ENCODE results near the gene ARHGEF10L.

The ARHGEF10L gene

GRCh38 chr1:17610085-17610484 lies 70.6 kb downstream of the ARHGEF10L start:
- no peak overlapping the region for H3K4me3 Mint-ChIP-seq
- TF ChIP-seq CTCF (IDR thresholded peaks at IDR 0.05), result no peak
- DNase-seq, result no peak

GRCh38 chr1:17610713-17611112 lies 71.2 kb downstream of the ARHGEF10L start:
- Mint-ChIP-seq H3K36me3 (ENCODE audit: low read depth) (peaks cover 5% of the 10 kb centered on the region), H3K9me3 (no peaks in the 10 kb centered on the region), H3K27ac (no peak overlapping the region), H3K27me3 (ENCODE audit: low read depth, poor library complexity) (peaks cover 3% of the 10 kb centered on the region), H3K4me1 (peaks cover 13% of the 10 kb centered on the region), H3K4me3 (no peak overlapping the region)
- no peak for TF ChIP-seq CTCF (IDR thresholded peaks at IDR 0.05)
- no peak for DNase-seq

More at GRCh38 chr1:17610085-17610484, 70.6 kb downstream of the ARHGEF10L start:
- Mint-ChIP-seq H3K36me3 (ENCODE audit: low read depth) (peaks cover 5% of the 10 kb centered on the region), H3K4me1 (peaks cover 19% of the 10 kb centered on the region), H3K27me3 (ENCODE audit: low read depth, poor library complexity) (peaks cover 3% of the 10 kb centered on the region), H3K9me3 (no peaks in the 10 kb centered on the region), H3K27ac (no peak overlapping the region)

GRCh38 chr1:17611991-17612390 lies 72.5 kb downstream of the ARHGEF10L start:
- no peaks in the 10 kb centered on the region for H3K4me1 Mint-ChIP-seq
- H3K4me3 Mint-ChIP-seq, result no peak overlapping the region
- peaks cover 3% of the 10 kb centered on the region for H3K27me3 Mint-ChIP-seq (ENCODE audit: low read depth, poor library complexity)
- DNase-seq, result no peak
- no peak overlapping the region for H3K27ac Mint-ChIP-seq
- H3K9me3 Mint-ChIP-seq, result no peaks in the 10 kb centered on the region
- H3K36me3 Mint-ChIP-seq (ENCODE audit: low read depth), result no peaks in the 10 kb centered on the region
- no peak for TF ChIP-seq CTCF (IDR thresholded peaks at IDR 0.05)

- peak overlapping the region; percentile 66 for H3K27ac Mint-ChIP-seq
- H3K9me3 Mint-ChIP-seq, result no peaks in the 10 kb centered on the region
- H3K4me1 Mint-ChIP-seq, result no peaks in the 10 kb centered on the region
- H3K36me3 Mint-ChIP-seq (ENCODE audit: low read depth), result no peaks in the 10 kb centered on the region
- H3K27me3 Mint-ChIP-seq (ENCODE audit: low read depth, poor library complexity), result peaks cover 3% of the 10 kb centered on the region
- H3K4me3 Mint-ChIP-seq, result no peak overlapping the region
- no peak for DNase-seq
- no peak for TF ChIP-seq CTCF (IDR thresholded peaks at IDR 0.05)
Measured at GRCh38 chr1:17612831-17613230, 73.3 kb downstream of the ARHGEF10L start.

- no peak overlapping the region for H3K27ac Mint-ChIP-seq
- no peak for DNase-seq
- H3K27me3 Mint-ChIP-seq (ENCODE audit: low read depth, poor library complexity), result peaks cover 3% of the 10 kb centered on the region
- no peaks in the 10 kb centered on the region for H3K36me3 Mint-ChIP-seq (ENCODE audit: low read depth)
- H3K4me1 Mint-ChIP-seq, result peaks cover 6% of the 10 kb centered on the region
- no peak overlapping the region for H3K4me3 Mint-ChIP-seq
- no peaks in the 10 kb centered on the region for H3K9me3 Mint-ChIP-seq
- no peak for TF ChIP-seq CTCF (IDR thresholded peaks at IDR 0.05)
Measured at GRCh38 chr1:17614586-17614985, 75.1 kb downstream of the ARHGEF10L start.

- DNase-seq, result no peak
- no peak overlapping the region for H3K4me3 Mint-ChIP-seq
- H3K27ac Mint-ChIP-seq, result no peak overlapping the region
- peaks cover 6% of the 10 kb centered on the region for H3K4me1 Mint-ChIP-seq
- H3K36me3 Mint-ChIP-seq (ENCODE audit: low read depth), result no peaks in the 10 kb centered on the region
- no peaks in the 10 kb centered on the region for H3K9me3 Mint-ChIP-seq
- no peak for TF ChIP-seq CTCF (IDR thresholded peaks at IDR 0.05)
- peaks cover 3% of the 10 kb centered on the region for H3K27me3 Mint-ChIP-seq (ENCODE audit: low read depth, poor library complexity)
Measured at GRCh38 chr1:17615157-17615556, 75.7 kb downstream of the ARHGEF10L start.

Measured in nephron progenitor cell (in vitro differentiated cells).